ENCODE data around the gene WWP2. TPM values are rescaled to one million over a fixed set of nuclear protein-coding genes. Genes with fewer than 3 reads are reported as not detected.

The WWP2 gene
- total RNA-seq, 4 donors from 2014 or later, result 40.8 to 96.9 (median 84.3) TPM

GRCh38 chr16:69903865-69904415 is 141.8 kb downstream of the WWP2 start:
- H3K9me3 ChIP-seq, result no peaks in the 10 kb centered on the region
- peaks cover 0 to 24% (median 0%) of the 10 kb centered on the region in 4 donors for H3K4me1 ChIP-seq
- H3K4me3 ChIP-seq, result no peak overlapping the region
- TF ChIP-seq CTCF (IDR thresholded peaks at IDR 0.05) (no peak), POLR2A (IDR thresholded peaks at IDR 0.05) (no peak)
- H3K36me3 ChIP-seq, result peaks cover 0 to 10% (median 0%) of the 10 kb centered on the region in 3 donors
- no peak for DNase-seq (ENCODE audit: low spot score in 2 of 2)
- no peaks in the 10 kb centered on the region for H3K27me3 ChIP-seq
- no peak overlapping the region for H3K27ac ChIP-seq
- 83 to 88% methylated on average over 8 of the region's 8 CpGs for WGBS, 2 donors

GRCh38 chr16:69904495-69905170 is 142.5 kb downstream of the WWP2 start:
- no peak overlapping the region for H3K27ac ChIP-seq
- 86 to 91% methylated on average over 9 of the region's 9 CpGs for WGBS, 2 donors
- DNase-seq (ENCODE audit: low spot score in 2 of 2), result no peak
- no peak overlapping the region for H3K4me3 ChIP-seq
- no peaks in the 10 kb centered on the region for H3K27me3 ChIP-seq
- H3K4me1 ChIP-seq, result peaks cover 0 to 24% (median 0%) of the 10 kb centered on the region in 4 donors
- H3K36me3 ChIP-seq, result peaks cover 0 to 16% (median 0%) of the 10 kb centered on the region in 3 donors
- no peak for TF ChIP-seq POLR2A (IDR thresholded peaks at IDR 0.05)
- TF ChIP-seq CTCF (IDR thresholded peaks at IDR 0.05), result no peak
- TF ChIP-seq EP300 (IDR thresholded peaks at IDR 0.05), result no peak
- H3K9me3 ChIP-seq, result no peaks in the 10 kb centered on the region

GRCh38 chr16:69905171-69905555 is 143.0 kb downstream of the WWP2 start:
- no peak for TF ChIP-seq EP300 (IDR thresholded peaks at IDR 0.05)
- TF ChIP-seq POLR2A (IDR thresholded peaks at IDR 0.05), result no peak
- no peak for TF ChIP-seq CTCF (IDR thresholded peaks at IDR 0.05)
- Histone ChIP-seq H3K27ac (no peak overlapping the region), H3K27me3 (no peaks in the 10 kb centered on the region), H3K4me1 (peaks cover 0 to 25% (median 0%) of the 10 kb centered on the region in 4 donors), H3K36me3 (peaks cover 0 to 16% (median 0%) of the 10 kb centered on the region in 3 donors), H3K9me3 (no peaks in the 10 kb centered on the region), H3K4me3 (no peak overlapping the region)
- 74 to 77% methylated on average over 2 of the region's 2 CpGs for WGBS, 2 donors
- DNase-seq (ENCODE audit: low spot score in 2 of 2), result no peak

- Histone ChIP-seq H3K9me3 (no peaks in the 10 kb centered on the region), H3K36me3 (peaks cover 0 to 30% (median 0%) of the 10 kb centered on the region in 3 donors), H3K4me3 (no peak overlapping the region), H3K27ac (no peak overlapping the region), H3K4me1 (peaks cover 0 to 25% (median 0%) of the 10 kb centered on the region in 4 donors), H3K27me3 (no peaks in the 10 kb centered on the region)
- TF ChIP-seq POLR2A (IDR thresholded peaks at IDR 0.05) (no peak), EP300 (IDR thresholded peaks at IDR 0.05) (peak in 1 of 2 donors; percentile 48)
- WGBS, 2 donors, result 74 to 76% methylated on average over 6 of the region's 6 CpGs
- DNase-seq (ENCODE audit: low spot score in 2 of 2), result no peak
Observed at GRCh38 chr16:69906838-69907401, 144.8 kb downstream of the WWP2 start.

- Histone ChIP-seq H3K4me3 (no peak overlapping the region), H3K27ac (peak overlapping the region in 2 of 4 donors; percentile 13 to 75), H3K4me1 (peaks cover 0 to 25% (median 0%) of the 10 kb centered on the region in 4 donors), H3K36me3 (peaks cover 0 to 32% (median 0%) of the 10 kb centered on the region in 3 donors), H3K9me3 (no peaks in the 10 kb centered on the region), H3K27me3 (no peaks in the 10 kb centered on the region)
- TF ChIP-seq CTCF (IDR thresholded peaks at IDR 0.05) (no peak), EP300 (IDR thresholded peaks at IDR 0.05) (peak in 1 of 2 donors; percentile 69)
- 91 to 93% methylated on average over 8 of the region's 8 CpGs for WGBS, 2 donors
- DNase-seq (ENCODE audit: low spot score in 2 of 2), result peak in 1 of 2 donors; percentile 41
Observed at GRCh38 chr16:69909043-69909442, 146.9 kb downstream of the WWP2 start.

Measured in tibial nerve (tissue), 4 donors.